PC-3 (cell line): Measurements from ENCODE around the gene INTS3. TPM values are rescaled to one million over a fixed set of nuclear protein-coding genes. Genes with fewer than 3 reads are reported as not detected.
"Not testable (repeated sequence)": the region's sequence is repeated elsewhere in the genome, so short reads cannot be mapped to it uniquely, and the experiment has no call there.

Source experiments
- ATAC-seq: fragments of 200-7000 bp; cut with Tn5 transposase; 2 replicates; pipeline ENCODE4 v1.9.1; 2020; ENCODE audit warnings: mild to moderate bottlenecking, moderate library complexity
- BruUV-seq: library from RNA; stranded (reverse); fragments of 400-500 nt; replicated peaks from 2 replicates; lab custom pipeline; 2021; lab: Mats Ljungman, UMichigan
- CTCF ChIA-PET: fragments of 300-600 bp; sonication (Branson Sonifier 250); formaldehyde crosslinking; loops from one replicate; lab custom pipeline; 2022; ENCODE audit warnings: antibody characterized with exemption; lab: Charles Lee
- POLR2A ChIA-PET: fragments of 300-600 bp; sonication (Branson Sonifier 250); formaldehyde crosslinking; loops from one replicate; lab custom pipeline; 2022; ENCODE audit warnings: antibody characterized with exemption; ENCODE audit not compliant: unreplicated experiment; lab: Charles Lee
- DNase-seq: peaks from one replicate; pipeline ENCODE4 v3.0.0-alpha.2; 2015
- H2AFZ ChIP-seq: fragments of 300-600 bp; sonication (generic); 2 replicates; pipeline ENCODE4 v1.6.0; 2016; ENCODE audit warnings: antibody characterized with exemption, low read length
- H3F3A ChIP-seq: fragments of 300-600 bp; sonication (generic); one replicate; pipeline ENCODE4 v1.6.0; 2017; ENCODE audit warnings: antibody characterized with exemption, low read length, control low read depth, mild to moderate bottlenecking; ENCODE audit not compliant: unreplicated experiment
- H3K27ac ChIP-seq: fragments of 300-600 bp; sonication (generic); 2 replicates; pipeline ENCODE4 v1.5.1; 2016; ENCODE audit warnings: mild to moderate bottlenecking, low read length
- H3K27me3 ChIP-seq: fragments of 300-600 bp; sonication (generic); 2 replicates; pipeline ENCODE4 v1.6.1; 2016; ENCODE audit warnings: low read length, mixed read lengths
- H3K36me3 ChIP-seq: fragments of 300-600 bp; sonication (generic); 2 replicates; pipeline ENCODE4 v1.6.1; 2016; ENCODE audit warnings: low read depth, mixed run types, low read length, mixed read lengths
- H3K4me1 ChIP-seq: fragments of 300-600 bp; sonication (generic); 2 replicates; pipeline ENCODE4 v1.5.1; 2016; ENCODE audit warnings: low read length; ENCODE audit not compliant: insufficient read depth
- H3K4me2 ChIP-seq: fragments of 300-600 bp; sonication (generic); 2 replicates; pipeline ENCODE4 v1.6.0; 2016; ENCODE audit warnings: low read length
- H3K4me3 ChIP-seq: fragments of 300-600 bp; sonication (generic); 2 replicates; pipeline ENCODE4 v1.5.1; 2016; ENCODE audit warnings: mild to moderate bottlenecking, low read length, mixed read lengths
- H3K79me2 ChIP-seq: fragments of 300-600 bp; sonication (generic); 2 replicates; pipeline ENCODE4 v1.6.1; 2017; ENCODE audit warnings: low read length, mixed read lengths
- H3K9ac ChIP-seq: fragments of 300-600 bp; sonication (generic); 2 replicates; pipeline ENCODE4 v1.6.0; 2016; ENCODE audit warnings: mild to moderate bottlenecking, low read length
- H3K9me2 ChIP-seq: fragments of 300-600 bp; sonication (generic); replicated peaks from 2 replicates; pipeline ENCODE4 v1.6.1; 2016; ENCODE audit warnings: mixed run types, low read length, mixed read lengths
- H3K9me3 ChIP-seq: fragments of 300-600 bp; sonication (generic); 2 replicates; pipeline ENCODE4 v1.6.1; 2016; ENCODE audit warnings: low read length, mixed read lengths
- H4K20me1 ChIP-seq: fragments of 300-600 bp; sonication (generic); 2 replicates; pipeline ENCODE4 v1.6.1; 2016; ENCODE audit warnings: low read length, mixed read lengths
- EZH2 ChIP-seq: fragments of 300-600 bp; sonication (generic); IDR thresholded peaks from one replicate; pipeline ENCODE4 v1.6.1; 2017; ENCODE audit warnings: antibody characterized with exemption, mild to moderate bottlenecking, low read length; ENCODE audit not compliant: unreplicated experiment
- EZH2phosphoT487 ChIP-seq: fragments of 300-600 bp; sonication (generic); IDR thresholded peaks from 2 replicates; pipeline ENCODE4 v1.6.1; 2018; ENCODE audit warnings: mild to moderate bottlenecking, antibody characterized with exemption, low read length, borderline replicate concordance
- intact Hi-C: fragments of 100-400 bp; cut with micrococcal nuclease; formaldehyde crosslinking; loops from 2 replicates; pipeline ENCODE4 v1.9.0; 2023
- total RNA-seq: library from RNA; depleted of rRNA; stranded (reverse); fragments of >200 nt; gene quantifications from 2 replicates; pipeline ENCODE4 v1.2.3, GENCODE V29; 2014
- TF ChIP-seq, protein P1 (sequence below): fragments of 300-600 bp; sonication (generic); conservative IDR thresholded peaks from 2 replicates; pipeline ENCODE4 v1.5.1; 2017; ENCODE audit warnings: antibody characterized with exemption, low read depth, mild to moderate bottlenecking, low read length

INTS3 gene
- total RNA-seq, 1 experiment from 2014 or later: 46.5 TPM

GRCh38 chr1:153717330-153717729, 10.5 kb upstream of the INTS3 start:
- Histone ChIP-seq H3K9me3 (no peaks in the 10 kb centered on the region), H3K4me3 (no peak overlapping the region), H3K4me2 (no peak overlapping the region), H3K36me3 (no peaks in the 10 kb centered on the region), H3K27me3 (no peaks in the 10 kb centered on the region), H3K27ac (no peak overlapping the region), H2AFZ (no peak overlapping the region), H3K79me2 (no peaks in the 10 kb centered on the region), H3K9ac (no peak overlapping the region), H4K20me1 (no peaks in the 10 kb centered on the region), H3K9me2 (no peaks in the 10 kb centered on the region), H3F3A (no peaks in the 10 kb centered on the region), H3K4me1 (no peaks in the 10 kb centered on the region)
- no peak for TF ChIP-seq EZH2
- TF ChIP-seq EZH2phosphoT487: no peak
- TF ChIP-seq, protein P1, sequence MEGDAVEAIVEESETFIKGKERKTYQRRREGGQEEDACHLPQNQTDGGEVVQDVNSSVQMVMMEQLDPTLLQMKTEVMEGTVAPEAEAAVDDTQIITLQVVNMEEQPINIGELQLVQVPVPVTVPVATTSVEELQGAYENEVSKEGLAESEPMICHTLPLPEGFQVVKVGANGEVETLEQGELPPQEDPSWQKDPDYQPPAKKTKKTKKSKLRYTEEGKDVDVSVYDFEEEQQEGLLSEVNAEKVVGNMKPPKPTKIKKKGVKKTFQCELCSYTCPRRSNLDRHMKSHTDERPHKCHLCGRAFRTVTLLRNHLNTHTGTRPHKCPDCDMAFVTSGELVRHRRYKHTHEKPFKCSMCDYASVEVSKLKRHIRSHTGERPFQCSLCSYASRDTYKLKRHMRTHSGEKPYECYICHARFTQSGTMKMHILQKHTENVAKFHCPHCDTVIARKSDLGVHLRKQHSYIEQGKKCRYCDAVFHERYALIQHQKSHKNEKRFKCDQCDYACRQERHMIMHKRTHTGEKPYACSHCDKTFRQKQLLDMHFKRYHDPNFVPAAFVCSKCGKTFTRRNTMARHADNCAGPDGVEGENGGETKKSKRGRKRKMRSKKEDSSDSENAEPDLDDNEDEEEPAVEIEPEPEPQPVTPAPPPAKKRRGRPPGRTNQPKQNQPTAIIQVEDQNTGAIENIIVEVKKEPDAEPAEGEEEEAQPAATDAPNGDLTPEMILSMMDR: no peak
- BruUV-seq: no TSS peak
- intact Hi-C loops: no loop called here
- ChIA-PET POLR2A (no interaction called here), CTCF (no interaction called here)
- DNase-seq: no peak
- no peak for ATAC-seq

DNA sequence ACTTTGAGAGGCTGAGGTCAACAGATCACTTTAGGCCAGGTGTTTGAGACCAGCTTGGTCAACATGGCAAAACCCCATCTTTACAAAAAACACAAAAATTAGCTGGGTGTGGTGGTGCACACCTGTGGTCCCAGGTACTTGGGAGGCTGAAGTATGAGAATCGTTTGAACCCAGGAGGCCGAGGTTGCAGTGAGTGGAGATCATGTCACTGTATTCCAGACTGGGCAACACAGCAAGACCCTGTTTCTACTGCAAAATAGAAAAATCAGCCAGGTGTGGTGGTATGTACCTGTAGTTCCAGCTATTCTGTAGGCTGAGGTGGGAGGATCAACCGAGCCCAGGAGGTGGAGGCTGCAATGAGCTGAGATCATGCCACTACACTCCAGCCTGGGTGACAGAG, 4.2 kb upstream of the INTS3 start:
- Histone ChIP-seq H3K27ac (no peak overlapping the region), H3K27me3 (no peaks in the 10 kb centered on the region), H4K20me1 (no peaks in the 10 kb centered on the region), H3K4me3 (no peak overlapping the region), H3K36me3 (no peaks in the 10 kb centered on the region), H3K9me3 (no peaks in the 10 kb centered on the region), H3K9ac (no peak overlapping the region), H3K4me1 (peaks cover 4% of the 10 kb centered on the region; the same call in 1 of the 2 replicates), H3F3A (no peaks in the 10 kb centered on the region), H2AFZ (no peak overlapping the region), H3K9me2 (no peaks in the 10 kb centered on the region), H3K79me2 (peaks cover 8% of the 10 kb centered on the region), H3K4me2 (no peak overlapping the region)
- intact Hi-C loops: no loop called here
- no TSS peak for BruUV-seq
- TF ChIP-seq, protein P1: no peak
- TF ChIP-seq EZH2: no peak
- POLR2A ChIA-PET: no interaction called here
- CTCF ChIA-PET: no interaction called here
- ATAC-seq (no peak), DNase-seq (no peak)

DNA sequence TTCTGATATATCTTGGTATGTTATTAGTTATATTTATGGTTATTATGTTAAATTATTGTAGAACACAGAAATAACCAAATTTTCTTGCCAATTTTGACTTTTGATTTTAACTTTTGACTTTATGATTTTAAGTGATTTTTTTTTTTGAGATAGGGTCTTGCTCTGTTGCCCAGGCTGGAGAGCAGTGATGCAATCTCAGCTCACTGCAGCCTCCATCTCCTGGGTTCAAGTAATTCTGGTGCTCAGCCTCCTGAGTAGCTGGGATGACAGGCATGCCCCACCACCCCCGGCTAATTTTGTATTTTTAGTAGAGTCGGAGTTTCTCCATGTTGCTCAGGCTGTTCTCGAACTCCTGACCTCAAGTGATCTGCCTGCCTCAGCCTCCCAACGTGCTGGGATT, 3.2 kb upstream of the INTS3 start:
- Histone ChIP-seq H3K4me1 (peaks cover 13% of the 10 kb centered on the region), H3K79me2 (peaks cover 17% of the 10 kb centered on the region)
- ATAC-seq, H3F3A ChIP-seq, DNase-seq, BruUV-seq, H3K9me2 ChIP-seq, H3K27ac ChIP-seq, H3K9ac ChIP-seq, H3K4me3 ChIP-seq, intact Hi-C loops, H4K20me1 ChIP-seq, H3K4me2 ChIP-seq, CTCF ChIA-PET, H3K36me3 ChIP-seq, H3K27me3 ChIP-seq, POLR2A ChIA-PET, H2AFZ ChIP-seq, H3K9me3 ChIP-seq: not testable (repeated sequence)
